GM19463 (cell line): ENCODE data around the gene TWIST2.

ENCODE experiments used
- ATAC-seq: cut with Tn5 transposase; IDR thresholded peaks from one replicate; pipeline ENCODE4 v1.9.1; 2021; ENCODE audit warnings: mild to moderate bottlenecking, moderate library complexity; ENCODE audit not compliant: unreplicated experiment

TWIST2 gene

GRCh38 chr2:238855891-238856580 lies 8.2 kb downstream of the TWIST2 start:
- ATAC-seq, result no peak

GRCh38 chr2:238856713-238857567 lies 9.1 kb downstream of the TWIST2 start:
- no peak for ATAC-seq

GRCh38 chr2:238857959-238858358 lies 10.1 kb downstream of the TWIST2 start:
- no peak for ATAC-seq

GRCh38 chr2:238859636-238860347 lies 11.9 kb downstream of the TWIST2 start:
- ATAC-seq, result no peak

GRCh38 chr2:238861013-238861730 lies 13.3 kb downstream of the TWIST2 start:
- no peak for ATAC-seq

- ATAC-seq, result no peak
These were observed 14.0 kb downstream of the TWIST2 start for GRCh38 chr2:238861766-238862315.

- no peak for ATAC-seq
These were observed 14.8 kb downstream of the TWIST2 start for GRCh38 chr2:238862701-238863100.

- no peak for ATAC-seq
These were observed 15.3 kb downstream of the TWIST2 start for GRCh38 chr2:238863231-238863630.

GRCh38 chr2:238863749-238864206 lies 15.9 kb downstream of the TWIST2 start:
- no peak for ATAC-seq

- no peak for ATAC-seq
These were observed 16.5 kb downstream of the TWIST2 start for GRCh38 chr2:238864207-238865014.

- ATAC-seq, result no peak
These were observed 17.3 kb downstream of the TWIST2 start for GRCh38 chr2:238865015-238865719.

GRCh38 chr2:238865744-238866355 lies 18.0 kb downstream of the TWIST2 start:
- ATAC-seq, result no peak

- no peak for ATAC-seq
These were observed 18.9 kb downstream of the TWIST2 start for GRCh38 chr2:238866656-238867277.

- no peak for ATAC-seq
These were observed 20.2 kb downstream of the TWIST2 start for GRCh38 chr2:238868067-238868524.

GRCh38 chr2:238868616-238869292 lies 20.9 kb downstream of the TWIST2 start:
- ATAC-seq, result no peak

GRCh38 chr2:238869293-238870124 lies 21.6 kb downstream of the TWIST2 start:
- no peak for ATAC-seq

GRCh38 chr2:238870261-238870660 lies 22.4 kb downstream of the TWIST2 start:
- no peak for ATAC-seq
